ENCODE measurements around the gene UBE2J2. TPM values are rescaled to one million over a fixed set of nuclear protein-coding genes. Genes with fewer than 3 reads are reported as not detected.

The UBE2J2 gene
- 31.8 and 47.5 TPM in 2 replicates for polyA plus RNA-seq (2012; rRNA removed)
- 31.2 and 41.5 TPM in 2 replicates for polyA plus RNA-seq (2012; cell fraction: cytosol; rRNA removed)
- polyA plus RNA-seq (2012; cell fraction: nucleus; rRNA removed) = 54.6 and 67.6 TPM in 2 replicates

- H3K9ac ChIP-seq = peak within 1 kb of the TSS; percentile 83
- peaks cover 42% of the 10 kb centered on the region for H4K20me1 ChIP-seq (ENCODE audit: insufficient read depth)
- H3K79me2 ChIP-seq (ENCODE audit: insufficient read depth) = peaks cover 44% of the 10 kb centered on the region
- H3K4me3 ChIP-seq (ENCODE audit: low read depth in 2 of 2, low read length in 1 of 2) = peak within 1 kb of the TSS; percentile 76 to 84
- H3K27me3 ChIP-seq (ENCODE audit: insufficient read depth) = no peaks in the 10 kb centered on the region
- ChIA-PET POLR2A (interaction anchor here (1.0 to 1.4 kb wide), 5 partner anchors 10 to 117 kb away, joined by 3 to 4 read pairs (median 3); no protein-coding TSS in a partner anchor), CTCF (interaction anchor here (0.6 to 1.8 kb wide), 5 partner anchors 16 to 151 kb away, joined by 3 to 10 read pairs (median 3); no protein-coding TSS in a partner anchor)
- peak within 1 kb of the TSS; percentile 72 for H2AFZ ChIP-seq (ENCODE audit: low read depth)
- H3K36me3 ChIP-seq (replicated peaks in 1 of 2; ENCODE audit: control insufficient read depth in 1 of 2, insufficient read depth in 2 of 2, low read length in 1 of 2) = peaks cover 0 to 4% of the 10 kb centered on the region in 2 experiments
- H3K4me2 ChIP-seq = peak within 1 kb of the TSS; percentile 96
- no peaks in the 10 kb centered on the region for H3F3A ChIP-seq (replicated peaks; ENCODE audit: insufficient read depth)
- peaks cover 0 to 28% of the 10 kb centered on the region in 2 experiments; a peak in 1 of 4 replicates for H3K4me1 ChIP-seq (ENCODE audit: control insufficient read depth in 1 of 2, insufficient read depth in 2 of 2, low read depth in 1 of 2, low read length in 1 of 2)
- 0% methylated on average over 7 of the region's 105 CpGs for WGBS (ENCODE audit: low lambda C conversion rate)
- H3K9me3 ChIP-seq = no peaks in the 10 kb centered on the region
- peak; percentile 100 for DNase-seq
- peak within 1 kb of the TSS; percentile 47 to 68; a peak in 3 of 4 replicates for H3K27ac ChIP-seq (ENCODE audit: low read depth in 2 of 2, low read length in 1 of 2)
- no peaks in the 10 kb centered on the region for H3K9me2 ChIP-seq
- no peak for TF ChIP-seq TEAD4 (IDR thresholded peaks at IDR 0.05; ENCODE audit: borderline replicate concordance, insufficient read depth)
- no peak for TF ChIP-seq USF2 (IDR thresholded peaks at IDR 0.05; ENCODE audit: borderline replicate concordance, low read depth, low read length)
- peak; percentile 93 for TF ChIP-seq YY1 (IDR thresholded peaks at IDR 0.05; ENCODE audit: low read depth)
- TF ChIP-seq CHD2 (IDR thresholded peaks at IDR 0.05; ENCODE audit: low read length, partially characterized antibody) = peak; percentile 94
- TF ChIP-seq FOXM1 (IDR thresholded peaks at IDR 0.05; ENCODE audit: low read depth) = no peak
- peak; percentile 89 for TF ChIP-seq GABPA (IDR thresholded peaks at IDR 0.05; ENCODE audit: low read depth)
- peak; percentile 71; the same call in 1 of the 2 replicates for TF ChIP-seq TAF1 (IDR thresholded peaks at IDR 0.05; ENCODE audit: borderline replicate concordance, low read depth, low read length)
- TF ChIP-seq PBX3 (IDR thresholded peaks at IDR 0.05) = no peak
- TF ChIP-seq FOXJ3 (CRISPR knock-in tag; IDR thresholded peaks at IDR 0.05) = no peak
- TF ChIP-seq POLR2AphosphoS5 (IDR thresholded peaks at IDR 0.05; ENCODE audit: low read depth, low read length) = peak; percentile 54; the same call in 1 of the 2 replicates
- no peak for TF ChIP-seq RCOR1 (IDR thresholded peaks at IDR 0.05; ENCODE audit: low read length)
- TF ChIP-seq RAD21 (IDR thresholded peaks at IDR 0.05; ENCODE audit: low read length) = no peak
- no peak for TF ChIP-seq EZH2phosphoT487 (IDR thresholded peaks at IDR 0.05; ENCODE audit: borderline replicate concordance, low read depth)
- TF ChIP-seq SMC3 (IDR thresholded peaks at IDR 0.05; ENCODE audit: low read depth, low read length) = no peak
- no peak for TF ChIP-seq JUND (IDR thresholded peaks at IDR 0.05)
- no peak for TF ChIP-seq RFX5 (IDR thresholded peaks at IDR 0.05; ENCODE audit: low read length)
- no peak for TF ChIP-seq USF1 (IDR thresholded peaks at IDR 0.05; ENCODE audit: borderline replicate concordance, low read depth)
- TF ChIP-seq SIN3A (IDR thresholded peaks at IDR 0.05; ENCODE audit: borderline replicate concordance, low read depth, low read length) = peak; percentile 58; the same call in 1 of the 2 replicates
- peak; percentile 80 for TF ChIP-seq MXI1 (IDR thresholded peaks at IDR 0.05; ENCODE audit: low read depth, low read length)
- no peak for TF ChIP-seq EP300 (IDR thresholded peaks at IDR 0.05; ENCODE audit: borderline replicate concordance in 1 of 2, low read depth in 1 of 2, low read length in 1 of 2)
- TF ChIP-seq FOSL2 (IDR thresholded peaks at IDR 0.05; ENCODE audit: borderline replicate concordance, low read depth) = no peak
- no peak for TF ChIP-seq IRF3 (IDR thresholded peaks at IDR 0.05; ENCODE audit: low read depth, low read length)
- TF ChIP-seq REST (IDR thresholded peaks at IDR 0.05; ENCODE audit: low read depth, low read length) = 0 out of 2 replicates have a peak, but pooled peaks have one; percentile 16
- peak; percentile 58; the same call in 1 of the 2 replicates for TF ChIP-seq NRF1 (IDR thresholded peaks at IDR 0.05; ENCODE audit: low read depth, low read length)
- no peak for TF ChIP-seq RXRA (IDR thresholded peaks at IDR 0.05; ENCODE audit: borderline replicate concordance, low read depth)
These were observed at the start of gene UBE2J2 for GRCh38 chr1:1273512-1274298. Gene UBE2J2 (minus strand): TSS chr1:1273854. CDS start chr1:1267992, 5,862 bp downstream.

All from SK-N-SH (cell line).